WTC11 (cell line): ENCODE data around the gene NPEPL1.

Experiments
- ATF3 ChIP-seq: sonication (generic); formaldehyde crosslinking; conservative IDR thresholded peaks from 2 replicates; pipeline ENCODE4 v1.8.1; 2022; ENCODE audit warnings: mild to moderate bottlenecking, missing genetic modification reagents
- MLX ChIP-seq: sonication (generic); formaldehyde crosslinking; IDR thresholded peaks from 2 replicates; pipeline ENCODE4 v1.8.1; 2023; ENCODE audit warnings: mild to moderate bottlenecking, missing genetic modification reagents, moderate library complexity
- TEAD4 ChIP-seq: sonication (generic); formaldehyde crosslinking; IDR thresholded peaks from 2 replicates; pipeline ENCODE4 v1.8.0; 2022; ENCODE audit warnings: mild to moderate bottlenecking, missing genetic modification reagents
- ZBTB21 ChIP-seq: sonication (generic); formaldehyde crosslinking; IDR thresholded peaks from 2 replicates; pipeline ENCODE4 v1.8.1; 2023; ENCODE audit warnings: mild to moderate bottlenecking, missing genetic modification reagents, borderline replicate concordance
- TF ChIP-seq, protein P1 (sequence below): sonication (generic); formaldehyde crosslinking; IDR thresholded peaks from 2 replicates; pipeline ENCODE4 v1.8.1; 2022; ENCODE audit warnings: missing genetic modification reagents, borderline replicate concordance
- TF ChIP-seq, protein P2 (sequence below): sonication (generic); formaldehyde crosslinking; IDR thresholded peaks from 2 replicates; pipeline ENCODE4 v1.8.0; 2022; ENCODE audit warnings: missing genetic modification reagents
- TF ChIP-seq, protein P3 (sequence below): fragments of 200-600 bp; IDR thresholded peaks from 2 replicates; pipeline ENCODE4 v1.8.0; 2022; ENCODE audit warnings: antibody characterized with exemption

DNA sequence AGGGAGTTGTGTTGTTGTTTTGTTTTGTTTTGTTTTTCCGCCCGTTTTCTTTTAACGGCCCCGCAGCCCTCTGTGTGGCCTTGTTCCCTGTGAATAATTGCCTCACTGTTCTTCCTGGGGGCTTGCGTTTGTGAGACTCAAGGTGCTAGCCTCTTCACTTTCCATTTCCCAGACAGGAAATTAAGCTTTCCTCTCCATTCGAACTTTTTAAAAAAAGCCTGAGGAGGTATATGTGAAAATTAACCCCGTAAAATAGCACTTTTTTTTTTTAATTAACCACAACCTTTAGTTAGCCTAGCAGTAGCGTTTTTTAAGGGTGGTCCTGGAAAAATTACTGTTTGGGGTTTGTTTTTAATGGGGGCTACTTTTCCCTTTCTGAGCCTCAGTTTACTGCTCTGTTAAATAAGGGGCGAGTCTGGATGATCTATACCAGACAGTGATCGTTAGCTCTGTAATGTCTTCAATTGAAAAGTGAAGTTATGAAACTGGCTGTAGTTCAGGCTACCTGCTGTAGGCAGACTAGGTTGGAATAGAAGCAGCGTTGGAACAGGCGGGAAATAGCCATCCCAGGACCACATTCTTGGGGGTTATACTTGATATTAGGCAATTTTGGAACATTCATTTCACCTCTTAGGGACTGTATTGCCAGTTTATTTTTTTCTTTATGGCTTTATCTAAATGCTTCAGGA is 39.9 kb upstream of the NPEPL1 start:
- TF ChIP-seq MLX = no peak
- TF ChIP-seq, protein P1, sequence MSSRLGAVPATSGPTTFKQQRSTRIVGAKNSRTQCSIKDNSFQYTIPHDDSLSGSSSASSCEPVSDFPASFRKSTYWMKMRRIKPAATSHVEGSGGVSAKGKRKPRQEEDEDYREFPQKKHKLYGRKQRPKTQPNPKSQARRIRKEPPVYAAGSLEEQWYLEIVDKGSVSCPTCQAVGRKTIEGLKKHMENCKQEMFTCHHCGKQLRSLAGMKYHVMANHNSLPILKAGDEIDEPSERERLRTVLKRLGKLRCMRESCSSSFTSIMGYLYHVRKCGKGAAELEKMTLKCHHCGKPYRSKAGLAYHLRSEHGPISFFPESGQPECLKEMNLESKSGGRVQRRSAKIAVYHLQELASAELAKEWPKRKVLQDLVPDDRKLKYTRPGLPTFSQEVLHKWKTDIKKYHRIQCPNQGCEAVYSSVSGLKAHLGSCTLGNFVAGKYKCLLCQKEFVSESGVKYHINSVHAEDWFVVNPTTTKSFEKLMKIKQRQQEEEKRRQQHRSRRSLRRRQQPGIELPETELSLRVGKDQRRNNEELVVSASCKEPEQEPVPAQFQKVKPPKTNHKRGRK (CRISPR knock-in tag) = no peak
- no peak for TF ChIP-seq ZBTB21
- TF ChIP-seq, protein P2, sequence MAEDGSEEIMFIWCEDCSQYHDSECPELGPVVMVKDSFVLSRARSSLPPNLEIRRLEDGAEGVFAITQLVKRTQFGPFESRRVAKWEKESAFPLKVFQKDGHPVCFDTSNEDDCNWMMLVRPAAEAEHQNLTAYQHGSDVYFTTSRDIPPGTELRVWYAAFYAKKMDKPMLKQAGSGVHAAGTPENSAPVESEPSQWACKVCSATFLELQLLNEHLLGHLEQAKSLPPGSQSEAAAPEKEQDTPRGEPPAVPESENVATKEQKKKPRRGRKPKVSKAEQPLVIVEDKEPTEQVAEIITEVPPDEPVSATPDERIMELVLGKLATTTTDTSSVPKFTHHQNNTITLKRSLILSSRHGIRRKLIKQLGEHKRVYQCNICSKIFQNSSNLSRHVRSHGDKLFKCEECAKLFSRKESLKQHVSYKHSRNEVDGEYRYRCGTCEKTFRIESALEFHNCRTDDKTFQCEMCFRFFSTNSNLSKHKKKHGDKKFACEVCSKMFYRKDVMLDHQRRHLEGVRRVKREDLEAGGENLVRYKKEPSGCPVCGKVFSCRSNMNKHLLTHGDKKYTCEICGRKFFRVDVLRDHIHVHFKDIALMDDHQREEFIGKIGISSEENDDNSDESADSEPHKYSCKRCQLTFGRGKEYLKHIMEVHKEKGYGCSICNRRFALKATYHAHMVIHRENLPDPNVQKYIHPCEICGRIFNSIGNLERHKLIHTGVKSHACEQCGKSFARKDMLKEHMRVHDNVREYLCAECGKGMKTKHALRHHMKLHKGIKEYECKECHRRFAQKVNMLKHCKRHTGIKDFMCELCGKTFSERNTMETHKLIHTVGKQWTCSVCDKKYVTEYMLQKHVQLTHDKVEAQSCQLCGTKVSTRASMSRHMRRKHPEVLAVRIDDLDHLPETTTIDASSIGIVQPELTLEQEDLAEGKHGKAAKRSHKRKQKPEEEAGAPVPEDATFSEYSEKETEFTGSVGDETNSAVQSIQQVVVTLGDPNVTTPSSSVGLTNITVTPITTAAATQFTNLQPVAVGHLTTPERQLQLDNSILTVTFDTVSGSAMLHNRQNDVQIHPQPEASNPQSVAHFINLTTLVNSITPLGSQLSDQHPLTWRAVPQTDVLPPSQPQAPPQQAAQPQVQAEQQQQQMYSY (CRISPR knock-in tag) = no peak
- TF ChIP-seq, protein P3, sequence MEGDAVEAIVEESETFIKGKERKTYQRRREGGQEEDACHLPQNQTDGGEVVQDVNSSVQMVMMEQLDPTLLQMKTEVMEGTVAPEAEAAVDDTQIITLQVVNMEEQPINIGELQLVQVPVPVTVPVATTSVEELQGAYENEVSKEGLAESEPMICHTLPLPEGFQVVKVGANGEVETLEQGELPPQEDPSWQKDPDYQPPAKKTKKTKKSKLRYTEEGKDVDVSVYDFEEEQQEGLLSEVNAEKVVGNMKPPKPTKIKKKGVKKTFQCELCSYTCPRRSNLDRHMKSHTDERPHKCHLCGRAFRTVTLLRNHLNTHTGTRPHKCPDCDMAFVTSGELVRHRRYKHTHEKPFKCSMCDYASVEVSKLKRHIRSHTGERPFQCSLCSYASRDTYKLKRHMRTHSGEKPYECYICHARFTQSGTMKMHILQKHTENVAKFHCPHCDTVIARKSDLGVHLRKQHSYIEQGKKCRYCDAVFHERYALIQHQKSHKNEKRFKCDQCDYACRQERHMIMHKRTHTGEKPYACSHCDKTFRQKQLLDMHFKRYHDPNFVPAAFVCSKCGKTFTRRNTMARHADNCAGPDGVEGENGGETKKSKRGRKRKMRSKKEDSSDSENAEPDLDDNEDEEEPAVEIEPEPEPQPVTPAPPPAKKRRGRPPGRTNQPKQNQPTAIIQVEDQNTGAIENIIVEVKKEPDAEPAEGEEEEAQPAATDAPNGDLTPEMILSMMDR = no peak
- no peak for TF ChIP-seq ATF3 (CRISPR knock-in tag)
- TF ChIP-seq TEAD4 (CRISPR knock-in tag) = no peak
